Breast epithelium (tissue), 3 donors: ENCODE data around the gene SAMM50. TPM values are rescaled to one million over a fixed set of nuclear protein-coding genes. Genes with fewer than 3 reads are reported as not detected.

Experiments
- total RNA-seq, 3 donors: library from RNA; depleted of rRNA; stranded (reverse); fragments of >200 nt; gene quantifications; one replicate each; pipeline ENCODE4 v1.1.0, GENCODE V29; 2016

The SAMM50 gene
- total RNA-seq, 3 donors from 2014 or later, result 36.1 to 40.6 (median 36.4) TPM

Other genes with a start within 250 kb of the SAMM50 start
- gene EFCAB6, start 143.1 kb upstream of the SAMM50 start, total RNA-seq, result 1 to 10 TPM; 3.0 to 9.8 (median 5.9) TPM
- 1 to 10 TPM in 1 of 3 donors, under 1 TPM in 1, not detected in 1; 0.98 to 2.9 TPM for gene SULT4A1, start 92.9 kb upstream of the SAMM50 start, total RNA-seq
- gene PNPLA5, start 63.4 kb upstream of the SAMM50 start, total RNA-seq, result not detected
- gene PNPLA3, start 31.6 kb upstream of the SAMM50 start, total RNA-seq, result 1 to 10 TPM; 2.4 to 3.1 (median 2.9) TPM
- gene PARVB, start 68.9 kb downstream of the SAMM50 start, total RNA-seq, result 10 to 100 TPM; 12.3 to 57.6 (median 21.6) TPM
- 10 to 100 TPM; 10.2 to 39.2 (median 26.2) TPM for gene PARVG, start 225.5 kb downstream of the SAMM50 start, total RNA-seq